Measurements from ENCODE around the gene EPN2.

DNA sequence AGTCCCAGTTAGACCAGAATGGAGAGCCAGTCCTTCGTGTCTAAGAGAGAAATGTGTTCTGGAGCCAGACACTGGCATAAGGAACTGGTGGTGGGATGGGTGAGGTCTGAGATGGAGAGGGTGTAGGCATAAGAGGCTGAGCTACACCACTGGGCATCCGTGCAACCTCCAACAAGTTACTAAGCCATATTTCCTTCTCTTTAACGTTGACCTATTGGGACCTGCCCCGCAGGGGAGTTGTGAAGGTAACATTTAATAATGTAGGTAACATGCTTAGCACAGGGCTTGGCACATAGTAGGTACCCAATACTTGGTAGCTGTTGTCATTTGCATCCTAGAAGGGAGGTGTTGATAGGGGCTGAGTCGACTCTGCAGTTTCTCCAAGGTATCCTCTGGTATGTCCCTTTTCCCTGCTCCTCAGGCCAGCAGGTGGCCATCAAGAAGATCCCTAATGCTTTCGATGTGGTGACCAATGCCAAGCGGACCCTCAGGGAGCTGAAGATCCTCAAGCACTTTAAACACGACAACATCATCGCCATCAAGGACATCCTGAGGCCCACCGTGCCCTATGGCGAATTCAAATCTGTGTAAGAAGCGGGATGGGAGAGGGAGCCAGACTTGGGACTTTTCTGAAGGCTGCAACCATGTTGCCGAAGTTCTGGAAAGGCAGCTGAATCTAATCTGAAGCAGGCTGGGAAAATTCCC is 142.3 kb downstream of the EPN2 start:
- TF ChIP-seq, protein P1, sequence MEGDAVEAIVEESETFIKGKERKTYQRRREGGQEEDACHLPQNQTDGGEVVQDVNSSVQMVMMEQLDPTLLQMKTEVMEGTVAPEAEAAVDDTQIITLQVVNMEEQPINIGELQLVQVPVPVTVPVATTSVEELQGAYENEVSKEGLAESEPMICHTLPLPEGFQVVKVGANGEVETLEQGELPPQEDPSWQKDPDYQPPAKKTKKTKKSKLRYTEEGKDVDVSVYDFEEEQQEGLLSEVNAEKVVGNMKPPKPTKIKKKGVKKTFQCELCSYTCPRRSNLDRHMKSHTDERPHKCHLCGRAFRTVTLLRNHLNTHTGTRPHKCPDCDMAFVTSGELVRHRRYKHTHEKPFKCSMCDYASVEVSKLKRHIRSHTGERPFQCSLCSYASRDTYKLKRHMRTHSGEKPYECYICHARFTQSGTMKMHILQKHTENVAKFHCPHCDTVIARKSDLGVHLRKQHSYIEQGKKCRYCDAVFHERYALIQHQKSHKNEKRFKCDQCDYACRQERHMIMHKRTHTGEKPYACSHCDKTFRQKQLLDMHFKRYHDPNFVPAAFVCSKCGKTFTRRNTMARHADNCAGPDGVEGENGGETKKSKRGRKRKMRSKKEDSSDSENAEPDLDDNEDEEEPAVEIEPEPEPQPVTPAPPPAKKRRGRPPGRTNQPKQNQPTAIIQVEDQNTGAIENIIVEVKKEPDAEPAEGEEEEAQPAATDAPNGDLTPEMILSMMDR (IDR thresholded peaks at IDR 0.05 in 2 of 3, conservative IDR thresholded peaks at IDR 0.05 in 1 of 3; ENCODE audit: control insufficient read depth in 2 of 3, extremely low read depth in 1 of 3, insufficient read depth in 1 of 3, low read depth in 3 of 3, low read length in 3 of 3) = no peak
- TF ChIP-seq POLR2AphosphoS5 (IDR thresholded peaks at IDR 0.05; ENCODE audit: low read length) = no peak
- no peak for TF ChIP-seq STAT3 (IDR thresholded peaks at IDR 0.05; ENCODE audit: low read depth, low read length)
- no peak for TF ChIP-seq JUNB (IDR thresholded peaks at IDR 0.05)
- no peak for TF ChIP-seq FOXK2 (IDR thresholded peaks at IDR 0.05)

Data from GM12878 (cell line).